ENCODE results near the gene FAM83C. TPM values are rescaled to one million over a fixed set of nuclear protein-coding genes. Genes with fewer than 3 reads are reported as not detected.

The FAM83C gene
- total RNA-seq, 1 donor, result not detected

DNA sequence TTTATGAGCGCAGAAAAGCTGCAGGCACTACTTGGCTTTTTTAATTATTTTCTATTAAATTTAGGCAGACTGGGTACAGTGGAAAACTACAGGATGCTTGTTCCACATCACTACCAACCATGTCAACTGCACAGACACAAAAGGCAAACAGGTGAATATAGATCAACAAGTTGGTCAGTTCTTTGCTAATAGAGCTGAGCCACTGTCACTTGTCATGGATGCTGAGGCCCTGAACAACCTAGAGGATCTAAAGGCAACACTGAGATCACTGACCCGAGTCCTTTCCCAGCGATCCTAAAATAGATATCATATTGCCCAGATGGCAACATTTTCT lies 34.5 kb upstream of the FAM83C start:
- DNase-seq (ENCODE audit: low read depth), result no peak
- TF ChIP-seq, protein P1, sequence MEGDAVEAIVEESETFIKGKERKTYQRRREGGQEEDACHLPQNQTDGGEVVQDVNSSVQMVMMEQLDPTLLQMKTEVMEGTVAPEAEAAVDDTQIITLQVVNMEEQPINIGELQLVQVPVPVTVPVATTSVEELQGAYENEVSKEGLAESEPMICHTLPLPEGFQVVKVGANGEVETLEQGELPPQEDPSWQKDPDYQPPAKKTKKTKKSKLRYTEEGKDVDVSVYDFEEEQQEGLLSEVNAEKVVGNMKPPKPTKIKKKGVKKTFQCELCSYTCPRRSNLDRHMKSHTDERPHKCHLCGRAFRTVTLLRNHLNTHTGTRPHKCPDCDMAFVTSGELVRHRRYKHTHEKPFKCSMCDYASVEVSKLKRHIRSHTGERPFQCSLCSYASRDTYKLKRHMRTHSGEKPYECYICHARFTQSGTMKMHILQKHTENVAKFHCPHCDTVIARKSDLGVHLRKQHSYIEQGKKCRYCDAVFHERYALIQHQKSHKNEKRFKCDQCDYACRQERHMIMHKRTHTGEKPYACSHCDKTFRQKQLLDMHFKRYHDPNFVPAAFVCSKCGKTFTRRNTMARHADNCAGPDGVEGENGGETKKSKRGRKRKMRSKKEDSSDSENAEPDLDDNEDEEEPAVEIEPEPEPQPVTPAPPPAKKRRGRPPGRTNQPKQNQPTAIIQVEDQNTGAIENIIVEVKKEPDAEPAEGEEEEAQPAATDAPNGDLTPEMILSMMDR (IDR thresholded peaks at IDR 0.05; ENCODE audit: insufficient read depth, low read depth, low read length), result no peak
- no peak overlapping the region for H3K4me3 ChIP-seq (ENCODE audit: low read depth, low read length)

DNA sequence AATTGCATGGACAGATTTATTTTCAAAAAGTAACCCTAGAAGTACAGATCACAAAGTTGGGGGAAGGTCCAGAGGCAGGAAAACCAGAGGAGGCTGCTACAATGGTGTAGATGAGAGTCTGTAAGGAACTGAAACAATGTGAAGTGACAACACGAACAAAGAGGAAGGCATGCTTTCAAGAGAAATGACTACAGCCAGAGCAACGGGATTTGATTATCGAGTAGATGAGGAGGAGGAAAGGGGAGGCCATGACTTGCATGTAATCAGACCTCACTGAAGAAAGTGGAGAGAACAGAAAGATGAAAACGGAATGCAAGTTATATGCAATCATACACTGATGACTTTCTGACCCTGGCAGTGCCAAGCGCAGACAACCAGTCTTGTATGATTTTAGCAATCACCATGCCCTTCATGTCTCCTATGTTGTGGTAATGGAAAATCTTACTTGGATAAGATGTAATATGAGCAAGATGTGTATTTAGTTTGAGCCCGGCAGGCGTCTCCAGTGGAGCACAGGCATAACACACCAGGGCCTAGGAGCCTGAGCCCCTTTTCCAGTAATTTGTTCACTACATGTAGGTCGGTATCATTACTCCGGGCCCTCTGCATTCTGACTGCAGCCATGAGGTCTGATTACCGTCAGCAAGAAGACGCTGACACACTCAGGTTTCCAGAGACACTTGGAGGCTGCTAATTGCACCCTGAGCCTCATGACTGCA lies 34.0 kb upstream of the FAM83C start:
- no peak for DNase-seq (ENCODE audit: low read depth)
- H3K4me3 ChIP-seq (ENCODE audit: low read depth, low read length), result no peak overlapping the region
- TF ChIP-seq, protein P1 (IDR thresholded peaks at IDR 0.05; ENCODE audit: insufficient read depth, low read depth, low read length), result no peak

DNA sequence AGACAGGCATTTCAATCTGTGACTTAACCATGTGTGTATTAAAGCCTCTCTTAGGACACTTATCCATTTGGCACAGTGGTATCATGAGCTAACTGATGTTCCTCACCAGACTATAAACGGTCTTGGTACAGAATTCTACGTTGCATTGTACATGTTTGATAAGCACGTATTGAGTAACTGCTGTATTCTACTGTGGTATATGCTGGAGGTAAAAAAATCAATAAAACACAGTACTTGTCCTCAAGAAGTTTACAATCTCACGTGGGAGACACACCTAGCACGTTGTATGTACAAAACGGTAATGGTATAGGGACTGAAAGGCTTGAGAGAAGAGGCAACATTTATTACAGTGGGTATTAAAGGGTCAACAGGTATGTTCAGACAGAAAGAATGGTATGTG lies 33.2 kb upstream of the FAM83C start:
- TF ChIP-seq, protein P1 (IDR thresholded peaks at IDR 0.05; ENCODE audit: insufficient read depth, low read depth, low read length), result no peak
- no peak overlapping the region for H3K4me3 ChIP-seq (ENCODE audit: low read depth, low read length)
- no peak for DNase-seq (ENCODE audit: low read depth)

DNA sequence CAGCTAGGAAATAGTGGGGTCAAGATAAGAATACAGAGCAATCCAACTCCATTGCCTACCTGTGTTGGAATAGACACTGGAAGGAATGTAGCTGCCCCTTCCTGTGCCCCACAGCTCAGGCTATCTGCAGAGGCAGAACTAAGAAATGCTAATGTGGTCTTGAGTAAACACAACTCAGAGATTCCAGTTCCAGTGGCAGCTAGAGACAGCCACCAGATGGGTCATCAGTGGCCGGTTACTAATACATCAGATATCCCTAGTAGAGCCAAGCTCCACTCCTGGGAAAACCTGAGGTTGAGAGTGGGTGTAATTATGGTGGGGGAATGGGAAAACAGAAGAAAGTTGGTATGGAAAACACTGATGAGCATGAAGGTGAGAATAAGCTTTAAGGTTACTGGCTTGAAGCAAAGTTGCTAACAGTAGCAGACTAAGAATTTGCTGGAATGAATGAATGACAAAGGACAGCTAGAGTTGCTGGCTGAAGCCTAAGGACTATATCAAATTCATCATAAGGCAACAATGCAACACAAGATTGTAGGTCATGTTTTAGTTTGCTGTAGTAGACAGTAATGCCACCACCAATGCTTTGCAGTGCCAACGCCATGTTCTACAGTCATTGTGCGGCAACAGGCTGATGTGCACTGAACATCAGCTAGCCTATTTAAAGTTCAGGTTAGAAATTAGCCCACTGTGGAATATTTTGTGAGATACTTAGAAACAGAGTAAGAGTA lies 28.3 kb upstream of the FAM83C start:
- no peak for DNase-seq (ENCODE audit: low read depth)
- no peak overlapping the region for H3K4me3 ChIP-seq (ENCODE audit: low read depth, low read length)
- TF ChIP-seq, protein P1 (IDR thresholded peaks at IDR 0.05; ENCODE audit: insufficient read depth, low read depth, low read length), result no peak

DNA sequence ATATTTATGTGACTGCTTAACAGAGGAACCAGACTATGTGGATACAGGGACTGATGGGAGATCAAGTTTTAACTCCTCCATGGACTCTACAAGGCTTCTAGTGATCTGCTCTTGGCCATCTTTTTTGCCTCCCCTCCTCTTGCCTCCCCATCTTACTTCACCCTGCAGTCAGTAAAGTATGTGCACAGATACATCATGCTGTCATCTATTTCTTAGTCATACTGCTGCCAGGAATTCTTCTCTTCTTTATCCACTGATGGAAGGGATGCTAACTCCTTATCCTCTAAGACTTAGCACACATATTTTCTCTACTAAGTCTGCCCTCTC lies 27.6 kb upstream of the FAM83C start:
- TF ChIP-seq, protein P1 (IDR thresholded peaks at IDR 0.05; ENCODE audit: insufficient read depth, low read depth, low read length), result no peak
- DNase-seq (ENCODE audit: low read depth), result no peak
- no peak overlapping the region for H3K4me3 ChIP-seq (ENCODE audit: low read depth, low read length)

DNA sequence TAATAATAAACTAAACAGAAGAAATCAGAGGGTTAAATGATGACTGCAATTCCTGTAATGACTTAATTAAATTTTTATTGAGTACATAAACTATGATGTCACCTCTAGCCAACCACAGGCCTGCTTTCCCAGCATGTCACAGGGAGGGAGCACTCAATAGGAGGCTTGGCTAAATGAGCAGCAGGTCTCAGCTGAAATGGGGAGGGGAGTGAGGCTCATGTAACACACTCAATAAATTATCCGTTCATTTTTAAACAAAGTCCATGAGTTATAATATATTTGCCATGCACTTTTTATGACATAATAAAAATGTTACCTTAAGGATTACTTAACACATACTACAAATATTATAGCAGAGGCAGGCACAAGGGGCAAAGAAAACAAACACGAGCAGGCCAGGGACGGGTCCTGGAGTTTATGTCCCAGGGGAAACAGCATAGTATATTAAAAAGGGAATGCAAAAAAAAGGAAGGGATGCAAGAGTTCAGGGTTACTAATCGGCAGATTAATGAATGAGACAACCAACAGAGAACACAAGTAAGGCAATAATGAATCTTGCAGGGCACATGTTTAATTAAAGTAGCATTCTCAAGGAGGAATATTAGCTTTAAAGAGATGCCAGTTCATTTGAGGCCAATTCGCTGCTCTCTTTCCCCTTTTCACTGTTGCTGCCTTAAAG lies 27.1 kb upstream of the FAM83C start:
- H3K4me3 ChIP-seq (ENCODE audit: low read depth, low read length), result no peak overlapping the region
- DNase-seq (ENCODE audit: low read depth), result peak; percentile 73
- TF ChIP-seq, protein P1 (IDR thresholded peaks at IDR 0.05; ENCODE audit: insufficient read depth, low read depth, low read length), result no peak
